ENCODE measurements around the gene UBE2E3. TPM values are rescaled to one million over a fixed set of nuclear protein-coding genes. Genes with fewer than 3 reads are reported as not detected.

The UBE2E3 gene
- total and polyA plus RNA-seq, 2 of the 4 experiments (the other 2 are of a cell fraction) = 106 to 114 TPM

DNA sequence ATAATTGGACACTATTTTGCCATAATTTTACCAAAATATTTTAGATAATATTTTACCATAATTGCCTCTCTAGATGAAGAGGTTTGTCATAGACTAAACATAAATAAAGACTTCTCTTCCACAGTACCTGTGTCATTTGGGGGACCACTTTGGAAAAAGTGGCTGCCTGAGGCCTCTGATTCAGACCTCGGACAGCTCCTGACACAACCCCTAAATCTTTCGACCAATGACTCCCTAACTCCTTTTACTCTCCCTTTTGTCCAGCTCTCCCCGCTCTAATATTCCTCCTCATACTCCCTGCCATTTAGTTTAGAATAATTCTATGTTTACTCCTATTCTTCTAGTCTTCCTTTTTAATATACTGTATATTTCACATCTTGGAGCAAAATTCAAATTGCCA lies 36.0 kb upstream of the UBE2E3 start:
- Histone ChIP-seq H4K5ac (ENCODE audit: low read depth, low read length) (no peak overlapping the region), H3K4ac (ENCODE audit: low read depth, low read length) (no peak overlapping the region), H3K4me3 (ENCODE audit: insufficient read depth, low read depth, low read length) (no peak overlapping the region), H2AFZ (replicated peaks; ENCODE audit: low read length, poor library complexity) (no peak overlapping the region), H4K20me1 (ENCODE audit: insufficient read depth, low read length) (no peaks in the 10 kb centered on the region), H3K27me3 (ENCODE audit: control insufficient read depth, insufficient read depth, low read length) (no peaks in the 10 kb centered on the region), H3K79me1 (ENCODE audit: low read depth in 1 of 2, low read length in 2 of 2) (no peaks in the 10 kb centered on the region), H2BK20ac (ENCODE audit: low read depth, low read length) (no peak overlapping the region), H4K8ac (ENCODE audit: low read depth in 2 of 2, low read length in 2 of 2) (no peak overlapping the region), H2BK15ac (ENCODE audit: low read depth, low read length) (no peak overlapping the region), H3K14ac (replicated peaks; ENCODE audit: low read depth, low read length) (no peak overlapping the region), H3K36me3 (ENCODE audit: control insufficient read depth, insufficient read depth, low read length) (no peaks in the 10 kb centered on the region), H3K9me3 (ENCODE audit: control insufficient read depth, insufficient read depth, low read length) (no peaks in the 10 kb centered on the region), H3K56ac (ENCODE audit: extremely low read depth, insufficient read depth, low read length) (no peak overlapping the region), H2BK5ac (ENCODE audit: low read depth, low read length, poor library complexity, severe bottlenecking) (no peak overlapping the region), H2BK120ac (ENCODE audit: low read depth, low read length) (no peak overlapping the region), H2AK9ac (replicated peaks; ENCODE audit: low read depth, low read length, poor library complexity) (no peak overlapping the region), H4K91ac (ENCODE audit: insufficient read depth, low read depth, low read length) (no peak overlapping the region), H2AK5ac (ENCODE audit: low read depth, low read length) (no peak overlapping the region), H3K23ac (ENCODE audit: low read depth, low read length) (no peak overlapping the region), H3K9ac (ENCODE audit: low read depth, low read length) (no peak overlapping the region), H3K27ac (ENCODE audit: insufficient read depth, low read length) (no peak overlapping the region), H3K4me2 (ENCODE audit: low read depth, low read length) (no peak overlapping the region), H3K4me1 (ENCODE audit: control insufficient read depth, insufficient read depth, low read length) (no peaks in the 10 kb centered on the region), H3K9me1 (ENCODE audit: insufficient read depth, low read length) (no peaks in the 10 kb centered on the region), H3K18ac (ENCODE audit: low read depth, low read length) (no peak overlapping the region)
- ATAC-seq (ENCODE audit: low read depth) = no peak
- dilution Hi-C loops (cut with HindIII; ENCODE audit: low sequenced_read_pairs, unreplicated experiment) (no loop called here), in situ Hi-C loops (cut with MboI; ENCODE audit: low sequenced_read_pairs) (no loop called here), intact Hi-C loops (cut with micrococcal nuclease) (no loop called here)
- no peak for DNase-seq
- ChIA-PET CTCF (no interaction called here), POLR2A (ENCODE audit: unreplicated experiment) (no interaction called here)
- TF ChIP-seq POLR2A (IDR thresholded peaks at IDR 0.05; ENCODE audit: low read depth, low read length) (no peak), ELK1 (IDR thresholded peaks at IDR 0.05; ENCODE audit: borderline replicate concordance, low read depth, low read length) (no peak), BHLHE40 (IDR thresholded peaks at IDR 0.05; ENCODE audit: low read depth, low read length) (no peak), MXI1 (IDR thresholded peaks at IDR 0.05; ENCODE audit: borderline replicate concordance, low read depth, low read length) (no peak), RFX5 (IDR thresholded peaks at IDR 0.05; ENCODE audit: low read depth, low read length) (no peak), FOS (IDR thresholded peaks at IDR 0.05; ENCODE audit: low read depth, low read length) (no peak), CHD1 (IDR thresholded peaks at IDR 0.05; ENCODE audit: low read depth, low read length) (no peak), RCOR1 (IDR thresholded peaks at IDR 0.05; ENCODE audit: insufficient replicate concordance, low read length) (no peak)
- no CpG with 5 or more reads among the region's 3 CpGs for WGBS, 2 experiments (ENCODE audit: extremely low coverage in 2 of 2, insufficient read length in 1 of 2)
- BruUV-seq (replicated peaks) = no TSS peak
